ENCODE results near the gene FBXL20.

DNA sequence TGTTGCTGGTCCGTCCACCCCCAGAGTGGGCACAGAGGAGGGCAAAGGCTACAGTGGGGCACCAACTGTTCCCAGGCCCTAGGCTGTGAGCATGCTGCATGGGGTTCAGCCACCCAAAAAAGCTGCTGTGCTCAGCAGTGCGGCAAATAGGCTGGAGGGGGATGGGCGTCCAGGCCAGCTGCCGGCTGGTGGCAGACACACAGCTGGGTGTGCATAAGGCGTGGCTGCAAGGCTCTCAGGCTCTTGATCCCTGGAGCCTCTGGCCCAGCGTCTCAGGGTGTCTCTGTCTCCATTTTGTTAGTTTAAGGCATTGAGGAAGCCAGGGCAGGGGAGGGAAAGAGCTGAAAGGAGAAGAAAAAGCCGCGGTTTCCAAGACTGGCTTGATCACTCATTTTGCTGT, 192.5 kb downstream of the FBXL20 start:
- TF ChIP-seq CTCF (conservative IDR thresholded peaks at IDR 0.05; ENCODE audit: low read length) (no peak), EZH2phosphoT487 (IDR thresholded peaks at IDR 0.05; ENCODE audit: borderline replicate concordance) (no peak)

Data from Loucy (cell line).